Measurements from ENCODE around the gene NUP37.
"Not testable (repeated sequence)": the region's sequence is repeated elsewhere in the genome, so short reads cannot be mapped to it uniquely, and the experiment has no call there.

NUP37 gene

DNA sequence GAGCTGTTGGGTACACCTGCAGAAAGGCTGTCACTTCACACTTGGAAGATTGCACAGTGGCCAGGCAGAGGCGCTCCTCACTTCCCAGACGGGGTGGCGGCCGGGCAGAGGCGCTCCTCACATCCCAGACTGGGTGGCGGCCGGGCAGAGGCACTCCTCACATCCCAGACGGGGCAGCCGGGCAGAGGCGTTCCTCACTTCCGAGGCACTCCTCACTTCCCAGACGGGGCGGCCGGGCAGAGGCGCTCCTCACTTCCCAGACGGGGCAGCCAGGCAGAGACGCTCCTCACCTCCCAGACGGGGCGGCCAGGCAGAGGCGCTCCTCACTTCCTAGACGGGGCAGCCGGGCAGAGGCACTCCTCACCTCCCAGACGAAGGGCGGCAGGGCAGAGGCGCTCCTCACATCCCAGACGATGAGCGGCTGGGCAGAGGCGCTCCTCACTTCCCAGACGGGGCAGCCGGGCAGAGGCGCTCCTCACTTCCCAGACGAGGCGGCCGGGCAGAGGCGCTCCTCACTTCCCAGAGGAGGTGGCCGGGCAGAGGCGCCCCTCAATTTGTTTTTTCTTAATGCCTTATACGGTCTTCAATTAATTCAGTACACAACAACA, 30.6 kb downstream of the NUP37 start:
- not testable (repeated sequence) for DNase-seq (ENCODE audit: low read depth, low spot score)

GRCh38 chr12:102080842-102081241, 39.1 kb downstream of the NUP37 start:
- no peak for DNase-seq (ENCODE audit: low read depth, low spot score)

- DNase-seq (ENCODE audit: low read depth, low spot score) = not testable (repeated sequence)
Observed at GRCh38 chr12:102072092-102072491, 47.8 kb downstream of the NUP37 start.

- no peak for DNase-seq (ENCODE audit: low read depth, low spot score)
Observed at GRCh38 chr12:102069707-102070106, 50.2 kb downstream of the NUP37 start.

- DNase-seq (ENCODE audit: low read depth, low spot score) = no peak
Observed at GRCh38 chr12:102067574-102068258, 52.2 kb downstream of the NUP37 start.

GRCh38 chr12:102064476-102064875, 55.4 kb downstream of the NUP37 start:
- no peak for DNase-seq (ENCODE audit: low read depth, low spot score)

GRCh38 chr12:102063069-102063468, 56.8 kb downstream of the NUP37 start:
- no peak for DNase-seq (ENCODE audit: low read depth, low spot score)

GRCh38 chr12:102062419-102062806, 57.5 kb downstream of the NUP37 start:
- no peak for DNase-seq (ENCODE audit: low read depth, low spot score)

DNA sequence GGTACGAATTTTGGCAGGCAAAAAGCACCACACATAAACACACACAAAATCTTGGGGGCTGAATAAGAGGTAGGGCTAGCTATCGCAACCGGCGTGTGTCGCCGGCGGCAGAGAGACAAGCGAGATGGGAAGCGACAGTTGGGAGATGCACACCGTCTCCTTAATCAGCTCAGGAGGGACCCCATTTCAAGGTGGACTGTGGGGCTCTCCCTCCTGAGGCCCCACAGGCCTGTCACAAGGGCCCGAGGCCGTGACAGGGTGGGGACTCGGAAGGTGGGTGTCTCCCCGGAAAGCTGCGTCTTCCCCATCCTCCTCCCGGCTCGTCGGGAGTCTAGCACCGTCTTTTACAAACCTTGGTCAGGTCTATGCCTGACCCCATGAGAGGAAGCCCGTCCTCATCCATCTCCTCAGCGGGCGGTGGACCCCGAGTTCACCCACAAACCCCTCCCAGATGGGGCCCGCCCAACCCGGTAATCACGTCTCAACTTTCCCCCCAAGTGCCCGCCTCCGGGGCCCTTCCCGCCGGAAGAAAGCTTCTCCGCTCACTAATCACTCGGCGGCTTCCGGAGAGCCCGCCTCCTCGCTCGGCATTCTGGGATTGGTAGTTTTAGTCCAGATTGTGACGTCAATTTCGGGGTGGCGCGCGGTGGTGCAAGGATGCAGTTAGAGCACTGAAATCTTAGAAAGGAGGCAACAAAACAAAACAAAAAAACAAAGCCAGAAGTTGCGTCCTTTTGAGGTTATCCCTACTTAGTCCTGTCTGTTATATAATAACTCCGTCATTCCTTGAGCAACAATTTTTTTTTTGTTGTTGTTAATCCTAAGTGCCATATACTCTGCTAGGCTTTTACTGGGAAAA, 58.1 kb downstream of the NUP37 start, which contains the start of gene WASHC3:
WASHC3 (minus strand) TSS at position 432 of the 859 bp plus-strand sequence; CDS start at position 403, 29 bp downstream.
- peak; percentile 91 for DNase-seq (ENCODE audit: low read depth, low spot score)

- no peak for DNase-seq (ENCODE audit: low read depth, low spot score)
Observed at GRCh38 chr12:102061096-102061559, 58.8 kb downstream of the NUP37 start.

GRCh38 chr12:102059343-102059742, 60.6 kb downstream of the NUP37 start:
- no peak for DNase-seq (ENCODE audit: low read depth, low spot score)

DNA sequence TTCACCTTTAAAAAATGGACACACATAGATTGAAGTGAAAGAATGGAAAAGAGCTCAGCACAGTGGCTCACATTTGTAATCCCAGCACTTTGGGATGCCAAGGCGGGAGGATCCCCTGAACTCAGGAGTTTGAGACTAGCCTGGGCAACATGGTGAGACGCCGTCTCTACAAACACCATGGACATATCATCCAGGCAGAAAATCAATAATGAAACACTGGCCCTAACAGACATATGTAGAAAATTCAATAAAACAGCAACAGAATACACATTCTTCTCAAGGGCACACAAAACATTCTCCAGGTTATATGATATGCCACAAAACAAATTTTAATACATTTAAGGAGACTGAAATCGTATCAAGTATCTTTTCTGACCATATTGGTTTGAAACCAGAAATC, 65.6 kb downstream of the NUP37 start:
- DNase-seq (ENCODE audit: low read depth, low spot score) = no peak

DNA sequence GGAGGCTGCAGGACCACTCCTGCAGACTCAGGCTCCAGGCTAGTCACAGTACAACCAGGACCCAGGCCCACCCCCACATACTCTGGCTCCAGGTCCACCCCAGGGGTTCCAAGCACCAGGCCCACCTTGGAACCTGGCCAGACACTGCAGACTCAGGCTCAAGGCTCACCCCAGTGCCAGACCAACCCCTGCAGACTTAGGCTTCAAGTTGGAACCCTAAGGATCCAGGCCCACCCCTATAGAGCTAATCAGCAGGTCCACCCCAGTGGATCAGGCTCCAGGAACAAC, 66.9 kb downstream of the NUP37 start:
- no peak for DNase-seq (ENCODE audit: low read depth, low spot score)

DNA sequence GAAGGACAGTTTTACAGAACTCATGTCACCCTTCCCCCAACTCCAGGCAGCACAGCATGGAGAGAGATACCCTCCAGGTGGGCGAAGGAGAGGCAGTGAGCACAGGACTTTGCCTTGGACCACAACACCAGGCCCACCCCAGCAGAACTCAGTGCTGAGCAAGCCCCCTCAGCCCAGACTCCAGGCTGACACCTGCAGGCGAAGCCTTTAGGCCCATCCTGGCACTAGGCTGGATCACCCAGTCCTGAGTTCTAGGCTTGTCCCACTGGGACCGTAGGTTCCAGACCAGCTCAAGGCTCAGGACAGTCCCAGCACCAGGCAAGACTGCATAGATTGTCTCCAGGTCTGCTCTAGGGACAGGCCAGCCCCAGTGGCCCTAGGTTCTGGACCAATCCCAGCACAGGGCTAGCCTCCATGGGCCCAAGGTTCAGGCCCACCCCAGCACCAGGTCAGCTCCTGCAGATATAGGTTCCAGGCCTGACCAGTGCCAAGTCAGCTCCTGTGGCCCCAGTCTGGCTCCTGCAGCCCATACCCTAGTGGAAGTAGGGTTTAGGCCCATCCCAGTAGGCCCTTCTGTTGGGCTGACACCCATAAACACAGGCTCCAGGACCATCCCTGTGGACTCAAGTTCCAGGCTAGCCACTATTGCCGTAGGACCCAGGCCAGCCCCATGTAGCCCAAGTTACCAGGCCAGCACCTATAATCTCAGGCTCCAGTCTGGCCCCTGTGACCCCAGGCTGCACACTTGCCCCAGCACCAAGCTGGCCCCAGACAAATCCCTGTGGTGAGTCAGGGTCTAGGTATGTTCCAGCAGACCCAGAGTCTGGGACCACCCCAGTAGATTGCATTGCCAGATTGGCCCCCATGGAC, 67.5 kb downstream of the NUP37 start:
- peak; percentile 18 for DNase-seq (ENCODE audit: low read depth, low spot score)

DNA sequence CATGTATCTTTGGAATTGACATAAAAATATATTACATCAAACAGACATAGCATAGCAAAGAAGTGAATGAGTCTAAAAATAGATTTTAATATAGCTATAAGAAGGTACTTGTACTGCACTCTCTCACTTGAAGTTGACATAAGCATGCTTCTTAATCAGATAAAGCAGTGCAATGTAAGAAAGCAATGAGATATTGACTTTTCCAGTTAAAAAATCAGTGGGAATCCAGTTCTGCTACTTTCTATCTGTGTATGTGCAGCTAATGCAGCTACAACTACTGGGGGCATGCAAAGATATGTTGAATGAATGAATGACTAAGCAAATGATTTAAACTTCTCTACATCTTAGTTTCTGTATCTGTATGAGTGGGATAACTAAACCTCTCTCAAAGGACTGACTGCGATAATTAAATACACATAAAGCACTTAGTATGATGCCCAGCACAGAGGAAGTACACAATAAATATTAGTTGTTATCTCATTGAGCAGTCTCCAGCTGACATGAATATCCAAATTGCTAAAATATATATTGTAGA, 68.4 kb downstream of the NUP37 start:
- DNase-seq (ENCODE audit: low read depth, low spot score) = no peak

DNA sequence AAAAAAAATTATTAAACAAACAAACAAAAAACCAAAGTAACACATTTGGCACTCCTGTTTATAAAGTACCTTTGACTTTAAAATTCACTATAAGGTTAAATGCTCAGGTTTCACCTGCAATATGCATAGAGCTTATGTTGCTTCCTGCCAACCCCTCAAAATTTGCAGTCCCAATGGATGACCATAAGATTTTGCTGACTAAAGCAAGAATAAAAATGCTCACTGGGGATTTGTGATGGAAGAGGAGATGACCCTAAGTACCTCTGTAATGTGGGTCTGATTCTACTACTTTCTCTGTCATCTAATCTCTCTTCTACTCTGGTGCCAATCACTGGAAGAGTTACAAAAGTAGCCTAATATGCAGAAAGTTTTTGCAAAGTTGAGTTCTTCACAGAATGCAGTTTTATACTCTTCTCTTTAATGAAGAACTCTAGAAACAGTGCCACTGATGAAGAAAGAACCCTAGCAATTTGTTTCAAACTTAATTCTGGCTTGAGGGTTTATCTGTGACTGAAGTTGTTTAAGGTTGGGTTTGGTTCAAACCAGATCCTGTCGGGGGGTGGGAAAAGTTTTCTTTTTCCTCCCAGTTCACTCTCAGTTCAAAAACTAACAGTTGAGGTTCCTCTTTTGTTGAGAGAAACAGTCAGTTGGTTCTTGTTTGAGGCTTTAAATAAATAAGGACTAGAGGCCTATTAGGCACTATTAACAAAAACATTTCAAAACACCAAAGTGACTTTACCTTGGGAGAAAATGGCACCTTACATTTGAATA, 69.1 kb downstream of the NUP37 start:
- DNase-seq (ENCODE audit: low read depth, low spot score) = no peak

GRCh38 chr12:102043928-102044327, 76.0 kb downstream of the NUP37 start:
- no peak for DNase-seq (ENCODE audit: low read depth, low spot score)

- no peak for DNase-seq (ENCODE audit: low read depth, low spot score)
Observed at GRCh38 chr12:102033991-102034745, 85.7 kb downstream of the NUP37 start.

DNA sequence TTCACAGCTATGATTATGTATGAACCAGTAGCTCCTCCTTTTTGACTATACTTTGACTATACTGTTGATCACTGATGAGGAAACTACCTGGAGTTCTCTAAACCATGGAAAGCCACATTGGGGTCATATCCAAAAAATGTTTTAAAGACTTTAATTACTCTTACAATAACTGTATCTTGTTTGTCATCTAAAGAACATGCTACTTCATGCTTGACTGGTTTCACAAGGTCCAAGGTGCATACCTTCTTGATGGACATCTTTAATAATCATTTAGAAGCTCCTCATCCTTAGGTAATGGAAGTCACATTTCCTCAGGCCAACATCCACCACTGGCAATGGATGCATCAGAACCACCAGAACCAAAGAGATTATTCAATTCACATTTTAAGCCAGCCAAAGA, 88.1 kb downstream of the NUP37 start:
- no peak for DNase-seq (ENCODE audit: low read depth, low spot score)

- DNase-seq (ENCODE audit: low read depth, low spot score) = no peak
Observed at GRCh38 chr12:102029141-102029540, 90.8 kb downstream of the NUP37 start.
